Heart right ventricle (tissue), 16 donors: Measurements from ENCODE around the gene CTNS. TPM values are rescaled to one million over a fixed set of nuclear protein-coding genes. Genes with fewer than 3 reads are reported as not detected.

Source experiments
- ATAC-seq, 8 donors: fragments of 200-7000 bp; cut with Tn5 transposase; one replicate each; pipeline ENCODE4 v1.9.1; 2020; ENCODE audit warnings: mild to moderate bottlenecking in 8 of 8, moderate library complexity in 8 of 8, moderate number of reproducible peaks in 1 of 8
- DNase-seq, 2 donors: peaks; one replicate each; pipeline ENCODE4 v3.0.0-alpha.2; 2020
- H3K27ac ChIP-seq, 10 donors: fragments of 200-600 bp; sonication (generic) in 2 of 10; one replicate each; pipeline versions ENCODE4 v1.5.0 to v1.8.0; 2020 to 2022; ENCODE audit warnings: mild to moderate bottlenecking in 3 of 10
- H3K27me3 ChIP-seq, 7 donors: fragments of 200-600 bp; one replicate each; pipeline ENCODE4 v1.8.0; 2021 to 2022; ENCODE audit warnings: mild to moderate bottlenecking in 2 of 7
- H3K36me3 ChIP-seq, 9 donors: fragments of 200-600 bp; sonication (generic) in 1 of 9; one replicate each; pipeline versions ENCODE4 v1.5.0 to v1.8.0; 2020 to 2022; ENCODE audit warnings: mild to moderate bottlenecking in 2 of 9
- H3K4me1 ChIP-seq, 9 donors: fragments of 200-600 bp; sonication (generic) in 1 of 9; one replicate each; pipeline versions ENCODE4 v1.5.0 to v1.8.0; 2020 to 2022; ENCODE audit warnings: mild to moderate bottlenecking in 4 of 9
- H3K4me3 ChIP-seq, 10 donors: fragments of 200-600 bp; sonication (generic) in 2 of 10; one replicate each; pipeline versions ENCODE4 v1.5.0 to v1.8.0; 2020 to 2022; ENCODE audit warnings: mild to moderate bottlenecking in 7 of 10, moderate library complexity in 2 of 10
- H3K9me3 ChIP-seq, 11 donors: fragments of 200-600 bp in 10 of 11; sonication (generic) in 2 of 11; one replicate each; pipeline versions ENCODE4 v1.5.0 to v1.8.0; 2013 to 2022; ENCODE audit warnings: mild to moderate bottlenecking in 2 of 11, control low read depth in 1 of 11, moderate library complexity in 1 of 11
- CTCF ChIP-seq, 9 donors: fragments of 200-600 bp; sonication (generic) in 2 of 9; IDR thresholded peaks; one replicate each; pipeline versions ENCODE4 v1.5.0 to v1.8.0; 2021 to 2022; ENCODE audit warnings: antibody characterized with exemption in 9 of 9, mild to moderate bottlenecking in 5 of 9, moderate library complexity in 1 of 9
- WGBS, 2 donors: extraction: QIAGEN DNeasy Blood & Tissue Kit; methylation state at CpG; one replicate each; pipeline ENCODE4 v1.1.7; 2013; ENCODE audit warnings: inconsistent platforms in 1 of 2; 5-methylcytosine and 5-hydroxymethylcytosine counted together
- intact Hi-C, 10 donors: fragments of 100-400 bp; cut with DNase I; formaldehyde crosslinking; loops; one replicate each; pipeline versions ENCODE4 v1.11.1 to v1.14.2; 2022
- polyA plus RNA-seq, 2 donors: library from polyadenylated mRNA; stranded (reverse); fragments of 200-250 nt; gene quantifications; one replicate each; pipeline ENCODE4 v1.2.3, GENCODE V29; 2013
- total RNA-seq, 10 donors: library from RNA; stranded (reverse); fragmentation: NEBNext Ultra II Directional in 3 of 10; extraction: Animal tissue kit (Norgen Biotek cat#: 25700) in 3 of 10; gene quantifications; one replicate each; pipeline versions ENCODE4 v1.2.1 to v1.2.4, GENCODE V29; 2021 to 2023
- donor health status: Arrhythmogenic right ventricular cardiomyopathy.
- donor health status: ischemic (EF 13 %, LVEDD 7.1; RV severe dilation, severe dysfunction).
- donor health status: healthy with polysubstance abuse.
- donor health status: DM: no; HTN: yes; CAD: no.
- donor health status: DM: no; HTN: no; CAD: no.
- donor health status: ischemic (EF 25% LVEDD 6.9; RV normal size, moderate dysfunction).
- donor health status: ischemic (EF 25% LVEDD 5.7; RV mildly dilated, moderate dysfunction).
- donor health status: healthy.
- donor health status: DM: yes; HTN: yes; CAD: no.
- donor health status: Ischemic cardiomyopathy.
- donor health status: ischemic (EF 35%, LVEDD 5.7; RV mildly dilated, moderate dysfunction).
- donor health status: nonischemic (EF 11% LVEDD 7.7; RV severe dilation, severe dysfunction).
- donor health status: DM: yes; HTN: yes; CAD: no.
- donor health status: PGD.
- donor health status: ischemic (EF 29% LVEDD 5.4; RV normal size, mild dysfunction).
- donor health status: nonischemic (EF 23%, LVEDD 6.1; RV moderate dilation, normal function).

Gene CTNS
- total and polyA plus RNA-seq, 12 donors, result 5.2 to 11.8 (median 7.6) TPM

GRCh38 chr17:3626831-3627768, 9.5 kb upstream of the CTNS start:
- H3K36me3 ChIP-seq, result peaks cover 0 to 94% (median 40%) of the 10 kb centered on the region in 9 donors
- H3K4me3 ChIP-seq, result no peak overlapping the region
- 62 to 66% methylated on average over 16 of the region's 16 CpGs for WGBS, 2 donors
- DNase-seq, result no peak
- peak in 2 of 8 donors; percentile 36 to 48 for ATAC-seq
- no peaks in the 10 kb centered on the region for H3K27me3 ChIP-seq
- intact Hi-C loops, result no loop called here
- peak overlapping the region in 8 of 10 donors; percentile 26 to 72 (median 49) for H3K27ac ChIP-seq
- H3K9me3 ChIP-seq, result no peaks in the 10 kb centered on the region
- H3K4me1 ChIP-seq, result peaks cover 0 to 35% (median 5%) of the 10 kb centered on the region in 9 donors
- no peak for TF ChIP-seq CTCF (IDR thresholded peaks at IDR 0.05)

GRCh38 chr17:3627769-3628167, 8.8 kb upstream of the CTNS start:
- DNase-seq, result no peak
- WGBS, 2 donors, result 63% methylated on average over 11 of the region's 11 CpGs
- Histone ChIP-seq H3K4me1 (peaks cover 0 to 35% (median 5%) of the 10 kb centered on the region in 9 donors), H3K27ac (peak overlapping the region in 7 of 10 donors; percentile 26 to 72 (median 52)), H3K36me3 (peaks cover 0 to 92% (median 34%) of the 10 kb centered on the region in 9 donors), H3K27me3 (no peaks in the 10 kb centered on the region), H3K9me3 (no peaks in the 10 kb centered on the region), H3K4me3 (no peak overlapping the region)
- intact Hi-C loops, result no loop called here
- no peak for TF ChIP-seq CTCF (IDR thresholded peaks at IDR 0.05)
- ATAC-seq, result peak in 1 of 8 donors; percentile 21

GRCh38 chr17:3630781-3631180, 5.8 kb upstream of the CTNS start:
- TF ChIP-seq CTCF (IDR thresholded peaks at IDR 0.05), result no peak
- H3K27ac ChIP-seq, result peak overlapping the region in 2 of 10 donors; percentile 10 to 12

GRCh38 chr17:3632287-3632686, 4.3 kb upstream of the CTNS start:
- Histone ChIP-seq H3K27ac (no peak overlapping the region), H3K36me3 (peaks cover 0 to 55% (median 16%) of the 10 kb centered on the region in 9 donors), H3K4me3 (no peak overlapping the region), H3K9me3 (no peaks in the 10 kb centered on the region), H3K4me1 (peaks cover 0 to 49% (median 21%) of the 10 kb centered on the region in 9 donors), H3K27me3 (no peaks in the 10 kb centered on the region)
- no peak for TF ChIP-seq CTCF (IDR thresholded peaks at IDR 0.05)
- ATAC-seq (no peak), DNase-seq (no peak)
- WGBS, 2 donors, result 97 to 98% methylated on average over 7 of the region's 7 CpGs
- intact Hi-C loops, result no loop called here

More at GRCh38 chr17:3630781-3631180, 5.8 kb upstream of the CTNS start:
- no peak for DNase-seq
- H3K4me3 ChIP-seq, result no peak overlapping the region
- peaks cover 0 to 56% (median 18%) of the 10 kb centered on the region in 9 donors for H3K4me1 ChIP-seq
- H3K27me3 ChIP-seq, result no peaks in the 10 kb centered on the region
- H3K9me3 ChIP-seq, result no peaks in the 10 kb centered on the region
- WGBS, 2 donors, result 79 to 82% methylated on average over 10 of the region's 10 CpGs
- ATAC-seq, result no peak
- peaks cover 0 to 70% (median 21%) of the 10 kb centered on the region in 9 donors for H3K36me3 ChIP-seq
- intact Hi-C loops, result no loop called here
